Ovary (tissue), 3 donors: Measurements from ENCODE around the gene MARS1.

Experiments used
- EP300 ChIP-seq: sonication (generic); formaldehyde crosslinking; IDR thresholded peaks from one replicate; pipeline ENCODE4 v1.6.1; 2017; ENCODE audit warnings: antibody characterized with exemption
- POLR2A ChIP-seq: fragments of 450-650 bp; IDR thresholded peaks from one replicate; pipeline ENCODE4 v1.6.1; 2017; ENCODE audit warnings: antibody characterized with exemption, mild to moderate bottlenecking, moderate library complexity
- TF ChIP-seq, protein P1 (sequence below), 3 donors: fragments of 450-650 bp in 2 of 3; fragments of 200-600 bp in 1 of 3; IDR thresholded peaks; one replicate each; pipeline versions ENCODE4 v1.5.1 to v1.8.0; 2016 to 2022; ENCODE audit warnings: antibody characterized with exemption in 3 of 3, mild to moderate bottlenecking in 1 of 3
- donor health status: DM: no; HTN: no; CAD: no.

GRCh38 chr12:57553343-57554202 is 65.7 kb downstream of the MARS1 start:
- TF ChIP-seq, protein P1, sequence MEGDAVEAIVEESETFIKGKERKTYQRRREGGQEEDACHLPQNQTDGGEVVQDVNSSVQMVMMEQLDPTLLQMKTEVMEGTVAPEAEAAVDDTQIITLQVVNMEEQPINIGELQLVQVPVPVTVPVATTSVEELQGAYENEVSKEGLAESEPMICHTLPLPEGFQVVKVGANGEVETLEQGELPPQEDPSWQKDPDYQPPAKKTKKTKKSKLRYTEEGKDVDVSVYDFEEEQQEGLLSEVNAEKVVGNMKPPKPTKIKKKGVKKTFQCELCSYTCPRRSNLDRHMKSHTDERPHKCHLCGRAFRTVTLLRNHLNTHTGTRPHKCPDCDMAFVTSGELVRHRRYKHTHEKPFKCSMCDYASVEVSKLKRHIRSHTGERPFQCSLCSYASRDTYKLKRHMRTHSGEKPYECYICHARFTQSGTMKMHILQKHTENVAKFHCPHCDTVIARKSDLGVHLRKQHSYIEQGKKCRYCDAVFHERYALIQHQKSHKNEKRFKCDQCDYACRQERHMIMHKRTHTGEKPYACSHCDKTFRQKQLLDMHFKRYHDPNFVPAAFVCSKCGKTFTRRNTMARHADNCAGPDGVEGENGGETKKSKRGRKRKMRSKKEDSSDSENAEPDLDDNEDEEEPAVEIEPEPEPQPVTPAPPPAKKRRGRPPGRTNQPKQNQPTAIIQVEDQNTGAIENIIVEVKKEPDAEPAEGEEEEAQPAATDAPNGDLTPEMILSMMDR (IDR thresholded peaks at IDR 0.05) = no peak
- TF ChIP-seq POLR2A (no peak), EP300 (no peak)
